Cardiac fibroblast (primary cell): ENCODE measurements around the gene CLCN4.

ENCODE experiments used
- DNase-seq, 2 donors: peaks; one replicate each; pipeline versions ENCODE4 v3.0.0 to v3.0.0-alpha.2; 2010; ENCODE audit warnings: low read depth in 2 of 2
- H3K4me3 ChIP-seq, 2 donors: replicated peaks in 1 of 2; 1 replicate in 1 of 2; 2 replicates in 1 of 2; pipeline ENCODE4 v1.5.1; 2011; ENCODE audit warnings: low read depth in 2 of 2, low read length in 2 of 2, mild to moderate bottlenecking in 2 of 2, moderate library complexity in 1 of 2
- CTCF ChIP-seq: IDR thresholded peaks from one replicate; pipeline ENCODE4 v1.5.1; 2011; ENCODE audit warnings: low read depth, mild to moderate bottlenecking, low read length, inconsistent platforms

The CLCN4 gene

GRCh38 chrX:10163031-10163430 is 6.3 kb downstream of the CLCN4 start:
- TF ChIP-seq CTCF = no peak
- no peak for DNase-seq
- no peak overlapping the region for H3K4me3 ChIP-seq

DNA sequence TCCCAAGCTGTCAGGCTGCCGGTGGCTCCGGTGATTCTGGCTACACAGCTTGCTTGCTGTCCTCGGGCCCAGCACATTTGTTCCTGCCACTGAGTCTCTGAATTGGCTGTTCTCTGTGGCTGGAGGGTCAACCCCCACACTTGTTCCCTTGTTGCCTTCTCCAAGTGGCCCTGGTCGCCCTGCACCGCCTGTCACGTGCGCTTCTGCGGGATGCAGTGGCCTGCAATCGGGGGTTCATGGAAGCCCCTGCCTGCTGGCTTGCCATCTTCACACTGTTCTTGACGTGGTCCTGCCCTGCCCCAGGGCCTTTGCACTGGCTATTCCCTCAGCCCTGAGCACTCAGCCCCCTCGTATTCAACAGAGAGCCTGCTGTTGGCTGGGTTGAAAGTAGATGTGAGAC is 8.1 kb downstream of the CLCN4 start:
- no peak for DNase-seq
- no peak for TF ChIP-seq CTCF
- no peak overlapping the region for H3K4me3 ChIP-seq

DNA sequence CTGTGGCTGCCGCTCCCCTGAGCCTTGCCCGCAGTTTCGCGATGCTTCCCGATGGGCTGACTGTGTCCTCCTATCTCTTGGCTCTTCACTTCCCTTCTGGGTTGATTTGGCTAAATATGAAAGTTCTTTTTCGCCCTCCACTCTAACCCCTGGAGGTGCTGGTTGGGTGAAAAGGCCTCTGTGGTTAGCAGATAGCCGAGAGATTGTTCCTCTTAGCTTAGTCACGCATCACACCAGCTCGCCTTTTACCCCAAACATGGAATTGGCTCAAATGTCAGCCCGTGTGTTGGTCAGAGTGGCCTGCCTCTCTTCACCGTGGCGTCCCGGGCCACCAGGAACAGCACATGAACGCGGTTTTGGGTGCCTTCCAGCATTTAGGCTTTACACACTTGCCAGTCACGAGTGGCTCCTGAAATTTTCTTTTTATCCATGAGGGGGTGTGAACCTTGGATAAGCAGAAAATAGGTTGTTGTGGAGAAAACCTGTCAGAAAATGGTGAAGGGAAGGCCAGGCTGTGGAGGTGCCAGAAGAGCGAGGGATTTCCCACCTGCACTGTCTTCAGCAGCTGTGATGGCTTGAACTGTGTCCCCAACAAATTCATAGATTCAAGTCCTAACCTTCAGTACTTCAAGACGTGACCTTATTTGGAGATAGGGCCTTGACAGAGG is 8.9 kb downstream of the CLCN4 start:
- H3K4me3 ChIP-seq = no peak overlapping the region
- peak in 1 of 2 donors; percentile 31 for DNase-seq
- TF ChIP-seq CTCF = no peak

GRCh38 chrX:10166248-10166716 is 9.5 kb downstream of the CLCN4 start:
- H3K4me3 ChIP-seq = no peak overlapping the region
- DNase-seq = no peak
- TF ChIP-seq CTCF = no peak

DNA sequence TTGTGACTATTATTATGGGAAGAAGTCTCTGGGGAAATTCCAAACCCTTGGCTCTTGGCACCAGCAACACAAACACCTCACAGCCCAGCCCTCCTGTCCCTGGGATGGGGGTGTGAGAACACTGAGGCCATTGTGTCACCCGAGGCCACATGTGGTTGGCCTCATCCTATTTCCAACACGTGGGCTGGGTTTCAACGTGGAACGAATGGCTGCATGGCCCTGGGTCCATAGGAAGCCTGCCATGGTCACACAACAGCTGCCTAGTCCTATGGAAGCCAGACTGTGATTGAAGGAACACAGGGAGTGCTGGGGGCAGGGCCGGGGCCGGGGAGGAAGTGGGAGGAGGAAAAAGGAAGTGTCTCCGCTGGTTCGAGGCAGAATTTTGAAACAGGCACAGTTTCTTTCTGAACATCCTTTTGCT is 10.0 kb downstream of the CLCN4 start:
- DNase-seq = no peak
- no peak overlapping the region for H3K4me3 ChIP-seq
- no peak for TF ChIP-seq CTCF

GRCh38 chrX:10167573-10167972 is 10.8 kb downstream of the CLCN4 start:
- no peak for TF ChIP-seq CTCF
- H3K4me3 ChIP-seq = no peak overlapping the region
- DNase-seq = no peak

GRCh38 chrX:10168226-10168625 is 11.5 kb downstream of the CLCN4 start:
- TF ChIP-seq CTCF = no peak
- no peak for DNase-seq
- H3K4me3 ChIP-seq = no peak overlapping the region
